Tibial nerve (tissue), 4 donors: ENCODE results near the gene ESRRB. TPM values are rescaled to one million over a fixed set of nuclear protein-coding genes. Genes with fewer than 3 reads are reported as not detected.

ENCODE experiments used
- DNase-seq, 2 donors: peaks; one replicate each; pipeline ENCODE4 v3.0.0-alpha.2; 2019; ENCODE audit warnings: low spot score in 2 of 2
- H3K27ac ChIP-seq, 4 donors: fragments of 200-600 bp; sonication (generic) in 3 of 4; one replicate each; pipeline ENCODE4 v1.5.1; 2017 to 2019; ENCODE audit warnings: mild to moderate bottlenecking in 1 of 4
- H3K27me3 ChIP-seq, 2 donors: fragments of 200-600 bp; sonication (generic) in 1 of 2; one replicate each; pipeline versions ENCODE4 v1.5.1 to v1.6.0; 2017 to 2019
- H3K36me3 ChIP-seq, 3 donors: fragments of 200-600 bp; sonication (generic); one replicate each; pipeline ENCODE4 v1.5.1; 2018 to 2019
- H3K4me1 ChIP-seq, 4 donors: fragments of 200-600 bp; sonication (generic) in 3 of 4; one replicate each; pipeline ENCODE4 v1.5.1; 2017 to 2019
- H3K4me3 ChIP-seq, 4 donors: fragments of 200-600 bp; sonication (generic) in 3 of 4; one replicate each; pipeline ENCODE4 v1.5.1; 2017 to 2019; ENCODE audit warnings: mild to moderate bottlenecking in 1 of 4, moderate library complexity in 1 of 4
- H3K9me3 ChIP-seq, 4 donors: fragments of 200-600 bp; sonication (generic) in 3 of 4; one replicate each; pipeline ENCODE4 v1.5.1; 2017 to 2019
- EP300 ChIP-seq, 2 donors: sonication (generic); formaldehyde crosslinking; IDR thresholded peaks; one replicate each; pipeline ENCODE4 v1.6.1; 2017; ENCODE audit warnings: antibody characterized with exemption in 2 of 2, mild to moderate bottlenecking in 1 of 2
- POLR2A ChIP-seq, 2 donors: fragments of 450-650 bp; IDR thresholded peaks; one replicate each; pipeline ENCODE4 v1.6.1; 2017; ENCODE audit warnings: antibody characterized with exemption in 2 of 2, mild to moderate bottlenecking in 2 of 2, moderate library complexity in 2 of 2
- WGBS, 2 donors: methylation state at CpG; one replicate each; pipeline ENCODE4 v1.1.5; 2018; 5-methylcytosine and 5-hydroxymethylcytosine counted together
- total RNA-seq, 4 donors: library from RNA; depleted of rRNA; stranded (reverse); fragments of >200 nt; gene quantifications; one replicate each; pipeline ENCODE4 v1.1.0, GENCODE V29; 2016
- TF ChIP-seq, protein P1 (sequence below), 5 experiments: fragments of 200-600 bp in 3 of 5; fragments of 450-650 bp in 2 of 5; sonication (generic) in 3 of 5; IDR thresholded peaks; one replicate each; pipeline ENCODE4 v1.5.1; 2016 to 2019; ENCODE audit warnings: antibody characterized with exemption in 5 of 5, mild to moderate bottlenecking in 3 of 5, moderate library complexity in 2 of 5

The ESRRB gene
- total RNA-seq, 4 donors from 2014 or later = 0.87 to 1.5 TPM; not detected in 2

DNA sequence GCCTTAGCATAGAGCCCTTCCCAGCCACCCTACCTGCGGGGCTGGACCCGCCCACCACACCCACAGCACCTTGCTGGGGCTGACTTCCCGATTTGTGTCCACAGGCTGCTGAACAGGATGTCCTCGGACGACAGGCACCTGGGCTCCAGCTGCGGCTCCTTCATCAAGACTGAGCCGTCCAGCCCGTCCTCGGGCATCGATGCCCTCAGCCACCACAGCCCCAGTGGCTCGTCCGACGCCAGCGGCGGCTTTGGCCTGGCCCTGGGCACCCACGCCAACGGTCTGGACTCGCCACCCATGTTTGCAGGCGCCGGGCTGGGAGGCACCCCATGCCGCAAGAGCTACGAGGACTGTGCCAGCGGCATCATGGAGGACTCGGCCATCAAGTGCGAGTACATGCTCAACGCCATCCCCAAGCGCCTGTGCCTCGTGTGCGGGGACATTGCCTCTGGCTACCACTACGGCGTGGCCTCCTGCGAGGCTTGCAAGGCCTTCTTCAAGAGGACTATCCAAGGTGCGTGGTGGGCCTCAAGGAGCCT lies 63.4 kb downstream of the ESRRB start:
- Histone ChIP-seq H3K36me3 (no peaks in the 10 kb centered on the region), H3K4me3 (no peak overlapping the region), H3K4me1 (no peaks in the 10 kb centered on the region), H3K27me3 (no peaks in the 10 kb centered on the region), H3K27ac (no peak overlapping the region), H3K9me3 (peaks cover 0 to 5% (median 0%) of the 10 kb centered on the region in 4 donors)
- WGBS, 2 donors = 85 to 96% methylated on average over 4 to 14 of the region's 33 CpGs
- no peak for DNase-seq
- TF ChIP-seq POLR2A (IDR thresholded peaks at IDR 0.05) = no peak
- no peak for TF ChIP-seq EP300 (IDR thresholded peaks at IDR 0.05)
- TF ChIP-seq, protein P1, sequence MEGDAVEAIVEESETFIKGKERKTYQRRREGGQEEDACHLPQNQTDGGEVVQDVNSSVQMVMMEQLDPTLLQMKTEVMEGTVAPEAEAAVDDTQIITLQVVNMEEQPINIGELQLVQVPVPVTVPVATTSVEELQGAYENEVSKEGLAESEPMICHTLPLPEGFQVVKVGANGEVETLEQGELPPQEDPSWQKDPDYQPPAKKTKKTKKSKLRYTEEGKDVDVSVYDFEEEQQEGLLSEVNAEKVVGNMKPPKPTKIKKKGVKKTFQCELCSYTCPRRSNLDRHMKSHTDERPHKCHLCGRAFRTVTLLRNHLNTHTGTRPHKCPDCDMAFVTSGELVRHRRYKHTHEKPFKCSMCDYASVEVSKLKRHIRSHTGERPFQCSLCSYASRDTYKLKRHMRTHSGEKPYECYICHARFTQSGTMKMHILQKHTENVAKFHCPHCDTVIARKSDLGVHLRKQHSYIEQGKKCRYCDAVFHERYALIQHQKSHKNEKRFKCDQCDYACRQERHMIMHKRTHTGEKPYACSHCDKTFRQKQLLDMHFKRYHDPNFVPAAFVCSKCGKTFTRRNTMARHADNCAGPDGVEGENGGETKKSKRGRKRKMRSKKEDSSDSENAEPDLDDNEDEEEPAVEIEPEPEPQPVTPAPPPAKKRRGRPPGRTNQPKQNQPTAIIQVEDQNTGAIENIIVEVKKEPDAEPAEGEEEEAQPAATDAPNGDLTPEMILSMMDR (IDR thresholded peaks at IDR 0.05) = no peak

DNA sequence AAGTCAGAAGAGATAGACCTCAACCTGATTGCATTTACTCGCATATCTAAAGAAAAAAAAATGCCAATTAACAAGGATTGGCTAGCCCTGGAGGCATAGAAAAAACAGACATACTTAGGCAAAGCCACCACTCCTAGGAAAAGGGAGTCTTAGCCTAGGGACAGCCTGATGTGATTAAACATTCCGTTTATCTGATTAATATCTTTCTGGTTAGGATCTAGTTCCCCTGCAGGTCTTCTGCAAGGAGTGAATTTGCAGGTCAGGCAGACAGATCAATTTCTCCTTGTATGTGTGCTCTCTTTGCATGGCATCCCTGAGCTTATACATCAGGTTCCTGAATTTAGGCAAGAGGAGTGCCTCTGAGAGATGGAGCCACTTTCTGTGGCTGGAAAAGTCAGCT lies 70.5 kb downstream of the ESRRB start:
- H3K9me3 ChIP-seq = no peaks in the 10 kb centered on the region
- 72 to 78% methylated on average over 2 of the region's 2 CpGs for WGBS, 2 donors
- no peak for TF ChIP-seq EP300 (IDR thresholded peaks at IDR 0.05)
- TF ChIP-seq, protein P1 (IDR thresholded peaks at IDR 0.05) = no peak
- TF ChIP-seq POLR2A (IDR thresholded peaks at IDR 0.05) = no peak
- DNase-seq = no peak
- H3K4me1 ChIP-seq = no peaks in the 10 kb centered on the region
- no peaks in the 10 kb centered on the region for H3K36me3 ChIP-seq
- H3K27ac ChIP-seq = no peak overlapping the region
- H3K27me3 ChIP-seq = no peaks in the 10 kb centered on the region
- no peak overlapping the region for H3K4me3 ChIP-seq

DNA sequence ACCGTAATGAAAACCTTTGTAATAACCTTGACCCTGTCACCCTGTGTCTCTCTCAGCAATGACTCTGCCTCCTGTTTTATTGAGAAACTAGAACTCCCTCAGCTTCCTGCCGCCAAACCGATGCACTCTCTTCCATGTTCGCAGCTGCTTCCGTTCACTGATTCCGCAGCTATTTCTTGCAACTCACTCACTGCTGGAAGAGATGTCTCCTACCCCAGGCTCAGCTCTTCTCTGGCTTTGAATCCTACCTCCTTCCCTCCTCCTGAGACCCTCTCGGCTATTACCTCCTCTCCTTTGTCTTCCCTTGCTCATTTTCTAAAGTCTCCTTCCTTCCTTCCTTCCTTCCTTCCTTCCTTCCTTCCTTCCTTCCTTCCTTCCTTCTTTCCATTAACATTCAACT lies 71.0 kb downstream of the ESRRB start:
- Histone ChIP-seq H3K4me3 (no peak overlapping the region), H3K27ac (no peak overlapping the region), H3K9me3 (no peaks in the 10 kb centered on the region), H3K27me3 (no peaks in the 10 kb centered on the region), H3K36me3 (no peaks in the 10 kb centered on the region), H3K4me1 (no peaks in the 10 kb centered on the region)
- TF ChIP-seq EP300 (IDR thresholded peaks at IDR 0.05) (no peak), POLR2A (IDR thresholded peaks at IDR 0.05) (no peak)
- TF ChIP-seq, protein P1 (IDR thresholded peaks at IDR 0.05) = no peak
- no peak for DNase-seq
- WGBS, 2 donors = 71 to 72% methylated on average over 7 of the region's 7 CpGs

DNA sequence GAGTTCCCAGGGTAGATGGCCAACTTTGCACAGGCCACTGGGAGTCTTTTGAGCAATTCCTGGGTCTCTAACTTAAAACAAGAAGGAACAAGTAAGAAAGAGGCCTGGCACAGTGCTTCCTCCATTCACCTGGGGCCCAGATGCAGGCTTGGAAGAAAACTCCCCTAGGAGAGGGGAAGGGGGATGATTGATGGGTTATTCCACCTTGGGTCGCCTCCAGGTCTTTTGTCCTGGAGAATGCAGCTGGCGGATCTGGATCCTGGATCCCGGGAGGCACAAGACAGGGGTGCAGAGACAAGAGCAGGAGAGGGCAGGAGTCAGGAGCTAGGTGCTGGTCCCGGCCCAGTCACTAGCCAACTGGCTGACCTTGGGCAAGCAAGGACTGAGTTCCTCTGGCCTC lies 74.5 kb downstream of the ESRRB start:
- H3K27ac ChIP-seq = no peak overlapping the region
- no peak overlapping the region for H3K4me3 ChIP-seq
- no peaks in the 10 kb centered on the region for H3K9me3 ChIP-seq
- no peak for TF ChIP-seq POLR2A (IDR thresholded peaks at IDR 0.05)
- TF ChIP-seq, protein P1 (IDR thresholded peaks at IDR 0.05) = no peak
- TF ChIP-seq EP300 (IDR thresholded peaks at IDR 0.05) = no peak
- 59 to 76% methylated on average over 4 of the region's 4 CpGs for WGBS, 2 donors
- no peaks in the 10 kb centered on the region for H3K27me3 ChIP-seq
- DNase-seq = no peak
- H3K4me1 ChIP-seq = no peaks in the 10 kb centered on the region
- no peaks in the 10 kb centered on the region for H3K36me3 ChIP-seq

DNA sequence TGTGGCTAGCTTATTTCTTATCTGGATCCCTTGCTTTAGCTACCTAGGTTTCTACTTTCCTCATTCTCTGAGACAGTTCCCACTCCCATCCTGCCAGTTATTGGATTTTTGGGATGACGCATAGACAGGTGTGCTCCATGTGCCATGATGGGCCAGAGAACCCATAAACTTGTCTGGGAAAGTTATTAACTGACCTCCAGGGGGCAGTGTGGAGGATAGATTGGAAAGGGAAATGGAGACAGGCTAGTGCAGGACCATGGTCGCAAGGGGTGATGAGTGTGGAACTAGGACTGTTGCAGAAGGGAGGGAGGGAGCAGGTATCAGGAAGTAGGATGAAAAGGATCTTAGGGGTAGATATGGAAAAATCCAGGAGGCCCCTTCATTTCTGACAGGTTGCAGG lies 80.3 kb downstream of the ESRRB start:
- Histone ChIP-seq H3K4me3 (no peak overlapping the region), H3K36me3 (no peaks in the 10 kb centered on the region), H3K4me1 (no peaks in the 10 kb centered on the region), H3K9me3 (no peaks in the 10 kb centered on the region), H3K27ac (no peak overlapping the region), H3K27me3 (no peaks in the 10 kb centered on the region)
- DNase-seq = peak in 1 of 2 donors; percentile 11
- WGBS, 2 donors = 53 to 56% methylated on average over 2 of the region's 2 CpGs
- TF ChIP-seq POLR2A (IDR thresholded peaks at IDR 0.05) (no peak), EP300 (IDR thresholded peaks at IDR 0.05) (no peak)
- TF ChIP-seq, protein P1 (IDR thresholded peaks at IDR 0.05) = peak in 1 of 5 experiments; percentile 14
